HEK293 (cell line): ENCODE data around the gene PHLDB3.

Experiments used
- EGR2 ChIP-seq: fragments of 450-650 bp; formaldehyde crosslinking; IDR thresholded peaks from 2 replicates; pipeline ENCODE4 v1.5.1; 2016; ENCODE audit warnings: low read depth, missing biosample characterization, missing genetic modification characterization
- HOXC10 ChIP-seq: sonication (generic); formaldehyde crosslinking; IDR thresholded peaks from 2 replicates; pipeline ENCODE4 v1.8.1; 2023; ENCODE audit warnings: mild to moderate bottlenecking, missing genetic modification reagents
- HOXD13 ChIP-seq: sonication (generic); formaldehyde crosslinking; IDR thresholded peaks from 2 replicates; pipeline ENCODE4 v1.8.0; 2022; ENCODE audit warnings: missing genetic modification reagents, borderline replicate concordance
- KLF17 ChIP-seq: fragments of 450-650 bp; formaldehyde crosslinking; IDR thresholded peaks from 2 replicates; pipeline ENCODE4 v1.5.1; 2016; ENCODE audit warnings: missing biosample characterization, missing genetic modification characterization
- KLF9 ChIP-seq: fragments of 450-650 bp; formaldehyde crosslinking; IDR thresholded peaks from 2 replicates; pipeline ENCODE4 v1.5.1; 2016; ENCODE audit warnings: missing biosample characterization, missing genetic modification characterization, low read depth
- MYNN ChIP-seq: fragments of 450-650 bp; formaldehyde crosslinking; IDR thresholded peaks from 2 replicates; pipeline ENCODE4 v1.5.1; 2016; ENCODE audit warnings: missing biosample characterization, missing genetic modification characterization, borderline replicate concordance
- SP2 ChIP-seq: fragments of 450-650 bp; formaldehyde crosslinking; IDR thresholded peaks from 2 replicates; pipeline ENCODE4 v1.5.1; 2016; ENCODE audit warnings: missing biosample characterization, missing genetic modification characterization
- WT1 ChIP-seq: fragments of 450-650 bp; formaldehyde crosslinking; IDR thresholded peaks from 2 replicates; pipeline ENCODE4 v1.5.1; 2016; ENCODE audit warnings: missing biosample characterization, missing genetic modification characterization
- ZBTB1 ChIP-seq: fragments of 450-650 bp; formaldehyde crosslinking; IDR thresholded peaks from 2 replicates; pipeline ENCODE4 v1.5.1; 2016; ENCODE audit warnings: missing biosample characterization, missing genetic modification characterization
- ZBTB7A ChIP-seq: fragments of 450-650 bp; formaldehyde crosslinking; IDR thresholded peaks from 2 replicates; pipeline ENCODE4 v1.5.1; 2016; ENCODE audit warnings: low read depth, missing biosample characterization, missing genetic modification characterization
- ZFP69B ChIP-seq: fragments of 450-650 bp; formaldehyde crosslinking; IDR thresholded peaks from 2 replicates; pipeline ENCODE4 v1.5.1; 2016; ENCODE audit warnings: missing biosample characterization, missing genetic modification characterization
- ZNF148 ChIP-seq: fragments of 450-650 bp; formaldehyde crosslinking; IDR thresholded peaks from 2 replicates; pipeline ENCODE4 v1.5.0; 2017; ENCODE audit warnings: missing biosample characterization, missing genetic modification characterization, borderline replicate concordance
- ZNF155 ChIP-seq: fragments of 450-650 bp; formaldehyde crosslinking; IDR thresholded peaks from 2 replicates; pipeline ENCODE4 v1.5.1; 2016; ENCODE audit warnings: missing biosample characterization, missing genetic modification characterization
- ZNF23 ChIP-seq: fragments of 450-650 bp; formaldehyde crosslinking; IDR thresholded peaks from 2 replicates; pipeline ENCODE4 v1.5.1; 2016; ENCODE audit warnings: missing biosample characterization, missing genetic modification characterization, borderline replicate concordance
- ZNF24 ChIP-seq: fragments of 450-650 bp; formaldehyde crosslinking; IDR thresholded peaks from 2 replicates; pipeline ENCODE4 v1.5.1; 2016; ENCODE audit warnings: missing biosample characterization, missing genetic modification characterization
- ZNF248 ChIP-seq: fragments of 450-650 bp; formaldehyde crosslinking; IDR thresholded peaks from 2 replicates; pipeline ENCODE4 v1.5.1; 2017; ENCODE audit warnings: missing biosample characterization, missing genetic modification characterization
- ZNF292 ChIP-seq: fragments of 450-650 bp; formaldehyde crosslinking; IDR thresholded peaks from 2 replicates; pipeline ENCODE4 v1.5.1; 2016; ENCODE audit warnings: low read depth, missing biosample characterization, missing genetic modification characterization, borderline replicate concordance
- ZNF335 ChIP-seq: fragments of 450-650 bp; formaldehyde crosslinking; conservative IDR thresholded peaks from 2 replicates; pipeline ENCODE4 v1.5.1; 2016; ENCODE audit warnings: missing biosample characterization, missing genetic modification characterization
- ZNF501 ChIP-seq: fragments of 450-650 bp; formaldehyde crosslinking; IDR thresholded peaks from 2 replicates; pipeline ENCODE4 v1.5.1; 2016; ENCODE audit warnings: missing biosample characterization, missing genetic modification characterization
- ZNF561 ChIP-seq: fragments of 450-650 bp; IDR thresholded peaks from 2 replicates; pipeline ENCODE4 v1.5.1; 2018; ENCODE audit warnings: missing biosample characterization, missing genetic modification characterization, borderline replicate concordance
- ZNF600 ChIP-seq: fragments of 450-650 bp; formaldehyde crosslinking; IDR thresholded peaks from 2 replicates; pipeline ENCODE4 v1.5.1; 2016; ENCODE audit warnings: missing biosample characterization, missing genetic modification characterization
- ZNF639 ChIP-seq: fragments of 450-650 bp; formaldehyde crosslinking; IDR thresholded peaks from 2 replicates; pipeline ENCODE4 v1.5.1; 2016; ENCODE audit warnings: missing biosample characterization, missing genetic modification characterization
- ZNF654 ChIP-seq: fragments of 450-650 bp; formaldehyde crosslinking; IDR thresholded peaks from 2 replicates; pipeline ENCODE4 v1.5.1; 2016; ENCODE audit warnings: low read depth, missing biosample characterization, missing genetic modification characterization
- ZNF658 ChIP-seq: fragments of 450-650 bp; formaldehyde crosslinking; IDR thresholded peaks from 2 replicates; pipeline ENCODE4; 2016; ENCODE audit warnings: missing biosample characterization, missing genetic modification characterization
- ZNF660 ChIP-seq: fragments of 450-650 bp; IDR thresholded peaks from 2 replicates; pipeline ENCODE4 v1.5.1; 2018; ENCODE audit warnings: missing biosample characterization, mild to moderate bottlenecking, missing genetic modification characterization
- ZNF707 ChIP-seq: fragments of 450-650 bp; formaldehyde crosslinking; IDR thresholded peaks from 2 replicates; pipeline ENCODE4 v1.5.1; 2016; ENCODE audit warnings: missing biosample characterization, missing genetic modification characterization
- ZNF76 ChIP-seq: fragments of 450-650 bp; formaldehyde crosslinking; IDR thresholded peaks from 2 replicates; pipeline ENCODE4; 2016; ENCODE audit warnings: low read depth, missing biosample characterization, missing genetic modification characterization, borderline replicate concordance
- ZNF776 ChIP-seq: fragments of 450-650 bp; formaldehyde crosslinking; IDR thresholded peaks from 2 replicates; pipeline ENCODE4 v1.5.0; 2017; ENCODE audit warnings: missing biosample characterization, missing genetic modification characterization, borderline replicate concordance
- ZNF777 ChIP-seq: fragments of 450-650 bp; formaldehyde crosslinking; IDR thresholded peaks from 2 replicates; pipeline ENCODE4 v1.5.1; 2017; ENCODE audit warnings: missing biosample characterization, missing genetic modification characterization, borderline replicate concordance
- ZNF843 ChIP-seq: fragments of 450-650 bp; formaldehyde crosslinking; IDR thresholded peaks from 2 replicates; pipeline ENCODE4 v1.5.1; 2016; ENCODE audit warnings: missing biosample characterization, missing genetic modification characterization
- ZSCAN16 ChIP-seq: fragments of 450-650 bp; formaldehyde crosslinking; IDR thresholded peaks from 2 replicates; pipeline ENCODE4 v1.5.1; 2016; ENCODE audit warnings: missing biosample characterization, missing genetic modification characterization
- ZSCAN18 ChIP-seq: fragments of 450-650 bp; formaldehyde crosslinking; IDR thresholded peaks from 2 replicates; pipeline ENCODE4 v1.5.1; 2016; ENCODE audit warnings: missing biosample characterization, missing genetic modification characterization
- ZSCAN4 ChIP-seq: fragments of 450-650 bp; formaldehyde crosslinking; IDR thresholded peaks from 2 replicates; pipeline ENCODE4 v1.5.1; 2017; ENCODE audit warnings: missing biosample characterization, missing genetic modification characterization

The PHLDB3 gene

GRCh38 chr19:43503501-43504425 lies 783 bp downstream of the PHLDB3 start (continued):
- TF ChIP-seq ZNF639 (tag by site-specific recombination): no peak; the same call in 1 of the 2 replicates
- TF ChIP-seq KLF9 (tag by site-specific recombination): peak; percentile 93
- no peak for TF ChIP-seq ZNF24 (tag by site-specific recombination)
- TF ChIP-seq ZNF248: no peak
- no peak for TF ChIP-seq HOXD13 (CRISPR knock-in tag)
- TF ChIP-seq ZBTB1: no peak
- TF ChIP-seq ZNF707 (tag by site-specific recombination): no peak
- TF ChIP-seq ZNF658 (tag by site-specific recombination): no peak
- no peak for TF ChIP-seq ZNF155 (tag by site-specific recombination)
- TF ChIP-seq ZNF335: peak; percentile 100
- 0 out of 2 replicates have a peak, but pooled peaks have one; percentile 16 for TF ChIP-seq EGR2 (tag by site-specific recombination)
- no peak for TF ChIP-seq MYNN
- no peak for TF ChIP-seq ZNF23 (tag by site-specific recombination)
- peak; percentile 67; the same call in 1 of the 2 replicates for TF ChIP-seq ZFP69B (tag by site-specific recombination)
- no peak; the same call in 1 of the 2 replicates for TF ChIP-seq WT1 (tag by site-specific recombination)
- no peak for TF ChIP-seq ZSCAN4 (tag by site-specific recombination)
- TF ChIP-seq ZNF148: no peak
- no peak for TF ChIP-seq ZNF561 (tag by site-specific recombination)
- peak; percentile 63; the same call in 1 of the 2 replicates for TF ChIP-seq ZSCAN16
- TF ChIP-seq SP2: peak; percentile 96
- no peak for TF ChIP-seq ZNF654 (tag by site-specific recombination)
- peak; percentile 53 for TF ChIP-seq ZNF843 (tag by site-specific recombination)
- no peak for TF ChIP-seq HOXC10 (CRISPR knock-in tag)
- TF ChIP-seq ZNF76 (tag by site-specific recombination): peak; percentile 60; the same call in 1 of the 2 replicates
- peak; percentile 77 for TF ChIP-seq ZBTB7A (tag by site-specific recombination)
- TF ChIP-seq ZNF660 (tag by site-specific recombination): no peak
- peak; percentile 90 for TF ChIP-seq ZNF501 (tag by site-specific recombination)
- peak; percentile 30; the same call in 1 of the 2 replicates for TF ChIP-seq KLF17
- TF ChIP-seq ZNF776 (tag by site-specific recombination): no peak
- peak; percentile 28 for TF ChIP-seq ZNF600
- no peak for TF ChIP-seq ZNF292 (tag by site-specific recombination)
- peak; percentile 100 for TF ChIP-seq ZNF777 (tag by site-specific recombination)
- no peak for TF ChIP-seq ZSCAN18 (tag by site-specific recombination)
